GM19023 (cell line): ENCODE data around the gene SFMBT2.
"Not testable (repeated sequence)": the region's sequence is repeated elsewhere in the genome, so short reads cannot be mapped to it uniquely, and the experiment has no call there.

Experiments used
- ATAC-seq: cut with Tn5 transposase; IDR thresholded peaks from one replicate; pipeline ENCODE4 v1.9.1; 2021; ENCODE audit warnings: mild to moderate bottlenecking, moderate library complexity; ENCODE audit not compliant: unreplicated experiment

SFMBT2 gene

DNA sequence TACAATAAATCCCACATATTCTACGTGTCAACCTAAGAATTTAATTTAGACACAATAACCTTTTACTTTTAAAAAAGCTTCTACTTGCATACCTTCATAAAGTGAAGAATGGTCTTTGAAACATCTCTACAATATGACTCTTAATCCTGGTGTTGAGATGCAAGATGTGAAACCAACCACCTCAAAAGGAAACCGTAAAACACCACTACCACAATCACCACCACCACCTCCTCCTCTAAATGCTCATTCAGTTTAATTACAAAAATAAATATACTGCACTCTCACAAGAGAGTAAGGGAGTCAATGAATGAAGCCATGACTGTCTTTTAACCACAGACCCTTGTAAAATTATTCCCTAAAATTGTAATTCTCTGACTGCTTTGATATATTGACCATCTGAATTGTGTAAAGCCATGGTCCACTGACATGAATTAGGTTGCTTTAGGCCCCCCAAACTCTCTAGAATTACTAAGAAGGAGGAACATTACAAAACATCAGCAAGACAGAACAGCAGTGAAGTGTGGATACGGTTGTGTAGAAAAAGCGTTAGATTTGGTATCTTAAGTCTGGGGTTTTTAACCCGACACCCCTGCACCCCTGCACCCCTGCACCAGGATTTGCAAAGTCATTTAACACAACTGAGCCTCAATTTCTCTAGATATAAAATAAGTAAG is 171.4 kb downstream of the SFMBT2 start:
- ATAC-seq: no peak

DNA sequence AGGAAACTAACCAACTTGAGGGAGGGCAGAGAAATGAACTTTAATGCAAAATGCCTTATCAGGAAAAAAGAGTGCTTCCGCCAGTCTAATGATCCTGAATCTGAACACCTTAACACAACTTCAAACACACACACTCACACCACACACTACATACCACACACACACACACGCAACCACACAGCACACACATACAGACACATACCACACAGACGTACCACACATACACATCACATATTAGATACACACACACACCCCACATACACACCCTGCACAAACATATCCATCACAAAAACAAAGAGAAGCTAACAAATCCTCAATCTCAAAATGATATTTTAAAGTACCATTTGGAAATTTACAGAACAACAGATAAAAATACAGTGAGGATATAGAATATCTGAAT is 175.5 kb downstream of the SFMBT2 start:
- ATAC-seq: no peak

GRCh38 chr10:7234109-7234508 is 176.7 kb downstream of the SFMBT2 start:
- no peak for ATAC-seq

GRCh38 chr10:7233259-7233991 is 177.4 kb downstream of the SFMBT2 start:
- no peak for ATAC-seq

DNA sequence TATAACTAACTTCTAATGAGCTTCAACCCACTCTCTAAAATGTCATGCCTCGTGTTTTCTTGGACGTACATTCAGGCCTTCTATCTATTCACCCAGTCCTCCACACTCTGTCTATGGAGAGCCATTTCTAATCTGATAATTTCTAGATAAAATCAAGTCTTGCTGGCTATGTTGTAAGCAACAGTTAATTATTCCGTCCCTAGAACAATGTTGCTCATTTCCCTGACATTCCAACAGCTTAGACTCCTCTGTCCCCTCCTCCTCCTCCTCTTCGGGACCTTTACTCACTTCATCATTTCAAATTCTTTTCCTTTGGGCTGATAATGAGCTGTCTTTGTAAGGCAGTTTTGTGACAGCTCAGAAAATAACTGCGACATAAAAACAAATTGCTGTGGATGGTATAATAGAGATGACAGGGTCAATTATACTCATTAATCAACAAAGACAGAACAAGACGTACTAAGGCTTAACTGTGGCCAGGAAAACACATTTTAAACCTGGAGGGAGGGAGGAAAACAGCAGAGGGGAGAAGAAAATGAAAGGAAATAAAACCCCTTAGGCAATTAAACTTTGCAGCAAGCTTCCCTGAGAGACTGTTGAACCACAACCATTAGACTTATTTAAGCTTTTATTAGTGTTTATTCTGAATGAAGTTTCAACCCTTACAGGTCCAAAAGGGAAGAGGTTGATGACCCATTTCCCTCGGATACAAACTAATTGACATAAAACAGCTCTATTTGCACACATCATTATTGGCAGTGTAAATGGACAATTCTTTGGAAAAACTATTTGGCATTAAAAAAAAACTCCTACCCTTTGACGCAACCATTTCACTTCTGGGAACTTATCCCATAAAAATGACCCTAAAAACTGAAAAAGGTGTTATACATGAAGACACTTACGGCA is 179.1 kb downstream of the SFMBT2 start:
- ATAC-seq: no peak

GRCh38 chr10:7230951-7231350 is 179.9 kb downstream of the SFMBT2 start:
- no peak for ATAC-seq

DNA sequence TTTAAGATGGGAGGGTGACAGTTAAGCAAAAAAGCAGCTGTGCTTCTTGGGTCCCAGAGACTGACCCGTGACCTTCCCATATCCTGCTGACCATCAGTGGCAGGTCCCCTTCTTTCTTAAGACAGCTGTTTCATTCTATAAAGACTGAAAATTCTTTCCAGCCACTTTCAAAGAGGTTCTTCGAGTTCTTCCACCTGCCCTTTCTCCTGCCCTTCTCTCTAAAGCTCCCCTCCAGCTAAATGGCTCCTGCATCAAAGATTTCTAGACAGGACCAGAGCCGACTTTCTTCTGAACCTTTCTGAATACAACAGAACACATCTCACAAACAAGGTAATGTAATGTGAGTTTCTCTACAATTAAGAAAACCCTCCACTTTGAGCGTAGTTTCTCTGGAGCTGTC is 180.8 kb downstream of the SFMBT2 start:
- no peak for ATAC-seq

- ATAC-seq: no peak
Observed at GRCh38 chr10:7225133-7225532, 185.7 kb downstream of the SFMBT2 start.

DNA sequence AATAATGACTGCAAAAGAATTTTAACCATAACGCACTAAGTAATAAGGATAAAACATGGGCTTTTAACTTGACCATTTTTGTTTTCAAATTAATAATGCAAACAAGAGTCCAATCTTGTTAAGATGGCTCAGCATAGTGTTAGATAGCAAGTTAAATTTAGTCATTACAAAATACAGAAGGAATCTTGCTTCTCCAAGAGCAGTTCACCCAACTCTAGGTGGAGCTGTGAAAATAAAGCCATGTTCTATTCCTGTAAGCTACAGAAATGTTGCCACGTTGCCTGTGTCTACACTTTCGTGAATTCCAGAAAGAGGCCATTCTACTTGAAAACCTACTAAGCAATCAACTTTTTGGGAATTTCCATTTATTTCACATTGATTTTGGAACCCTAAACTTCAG is 191.9 kb downstream of the SFMBT2 start:
- no peak for ATAC-seq

GRCh38 chr10:7212696-7213095 is 198.1 kb downstream of the SFMBT2 start:
- ATAC-seq: not testable (repeated sequence)

DNA sequence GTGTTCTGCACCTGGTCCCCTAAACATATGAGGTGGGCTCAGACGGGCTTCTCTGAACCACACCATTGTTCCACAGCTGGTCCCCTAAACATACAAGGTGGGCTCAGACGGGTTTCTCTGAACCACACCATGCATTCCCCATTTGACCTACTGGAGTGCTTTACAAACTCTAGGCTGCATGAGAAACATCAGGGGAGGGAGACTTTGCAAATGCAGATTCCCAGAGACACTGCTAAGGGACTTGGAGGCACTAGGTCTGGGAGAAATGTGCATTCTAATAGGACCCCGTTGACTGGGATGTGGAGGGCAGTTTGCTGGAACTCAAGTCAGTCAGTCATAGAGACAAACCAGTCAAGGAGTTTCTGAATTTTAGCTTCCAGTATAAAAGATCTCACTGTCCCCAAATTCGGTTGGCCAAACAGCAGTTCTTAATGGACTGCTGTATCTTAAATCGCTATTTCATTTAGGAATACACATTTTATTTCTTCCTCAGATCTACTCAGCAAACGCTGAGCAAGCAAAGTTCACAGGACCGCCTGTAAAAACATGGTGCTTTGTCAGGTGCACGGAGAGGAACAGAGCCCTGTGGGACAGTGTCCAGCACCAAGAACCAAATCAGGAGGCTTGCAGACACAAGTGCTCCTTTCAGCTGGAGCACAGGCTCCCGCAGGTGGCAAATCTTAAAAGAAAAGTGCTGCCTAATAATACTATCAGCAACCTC is 198.8 kb downstream of the SFMBT2 start:
- ATAC-seq: no peak

- no peak for ATAC-seq
Observed at GRCh38 chr10:7210516-7210915, 200.3 kb downstream of the SFMBT2 start.

DNA sequence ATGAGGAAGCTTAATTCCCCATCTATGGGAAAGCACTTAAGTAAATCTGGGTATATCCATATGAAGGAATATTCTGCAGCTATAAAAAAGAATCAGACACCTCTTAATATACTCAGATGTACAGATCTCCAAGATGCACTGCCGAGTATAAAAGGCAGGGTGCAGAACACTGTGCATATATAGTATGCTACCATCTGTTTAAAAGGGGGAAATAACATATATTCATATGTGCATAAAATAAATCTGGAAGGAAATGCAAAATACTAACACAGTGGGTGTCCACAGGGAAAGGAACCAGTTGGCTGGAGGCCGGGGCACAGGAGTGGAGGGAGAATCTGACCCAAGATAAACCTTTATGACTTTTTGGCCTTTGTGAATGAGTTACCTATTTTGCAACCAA is 201.4 kb downstream of the SFMBT2 start:
- no peak for ATAC-seq

DNA sequence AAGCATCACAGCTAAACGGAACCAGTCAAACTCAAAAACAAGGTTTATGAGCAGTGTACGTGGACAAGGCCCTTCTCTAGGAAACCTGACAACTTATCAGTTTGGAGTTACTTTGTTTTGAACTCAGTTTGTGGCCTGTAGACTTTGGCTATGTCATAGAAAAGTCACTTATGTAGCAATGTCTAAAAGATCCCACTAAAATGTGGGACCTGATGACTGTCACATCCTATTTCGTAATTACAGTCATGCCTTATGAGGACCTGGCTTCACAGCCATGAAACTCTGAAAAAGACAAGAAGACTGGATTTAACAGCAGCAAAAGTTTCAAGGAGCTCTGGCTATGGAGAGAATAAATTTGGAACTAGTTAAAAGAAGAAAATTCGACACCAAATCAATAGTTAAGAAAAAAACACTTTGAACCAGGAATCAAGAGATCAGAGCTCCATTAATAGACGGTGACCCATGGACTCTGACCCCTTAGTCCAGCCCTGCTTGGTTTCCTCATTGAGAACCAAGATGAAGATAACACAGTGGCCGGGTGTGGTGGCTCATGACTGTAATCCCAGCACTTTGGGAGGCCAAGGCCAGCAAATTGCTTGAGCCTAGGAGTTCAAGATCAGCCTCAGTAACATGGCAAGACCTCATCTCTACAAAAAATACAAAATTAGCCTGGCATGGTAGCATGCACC is 204.3 kb downstream of the SFMBT2 start:
- ATAC-seq: no peak

DNA sequence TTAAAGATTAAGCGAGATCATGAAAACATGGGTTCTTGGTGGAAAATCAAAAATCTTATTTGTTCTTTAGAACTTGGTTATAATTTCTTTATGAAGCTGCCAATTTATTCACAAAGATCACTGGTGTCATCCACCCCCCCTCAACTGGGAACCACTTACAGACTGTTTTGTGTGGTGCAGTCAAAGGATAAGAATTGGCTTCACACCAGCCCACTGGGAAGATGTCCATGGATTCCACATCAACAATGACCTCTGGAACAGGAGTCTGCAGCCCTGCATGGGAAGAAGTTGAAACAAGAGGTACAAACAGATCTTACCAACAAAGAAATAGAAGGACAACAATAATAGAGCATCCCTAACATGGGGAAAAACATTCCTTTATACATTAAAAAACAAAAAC is 205.2 kb downstream of the SFMBT2 start:
- no peak for ATAC-seq

DNA sequence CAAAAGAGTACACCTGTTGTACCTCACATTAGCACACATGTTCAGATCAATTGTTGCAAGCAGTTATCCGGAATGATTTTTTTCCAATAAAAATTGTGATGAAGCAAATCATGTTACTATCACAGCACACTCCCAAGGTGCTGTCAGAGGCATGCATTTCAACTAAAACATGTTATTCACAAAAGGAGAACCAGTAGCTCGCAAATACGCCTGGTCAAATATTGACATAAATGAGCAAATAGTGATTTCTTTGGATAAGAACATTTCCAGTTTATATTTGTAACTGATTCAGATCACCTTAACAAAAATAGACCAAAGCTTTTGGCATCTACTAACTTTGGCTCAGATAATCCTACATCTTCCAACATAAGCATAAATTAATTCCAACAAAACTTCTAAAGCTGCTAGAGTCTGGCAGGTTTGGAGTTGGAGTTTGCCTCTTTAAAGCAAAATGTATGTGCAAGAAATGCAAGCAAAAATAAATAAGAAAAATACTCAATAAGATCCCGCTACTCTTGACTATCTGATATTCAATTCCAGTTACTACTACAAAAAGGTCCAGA is 208.0 kb downstream of the SFMBT2 start:
- ATAC-seq: no peak

GRCh38 chr10:7199152-7199760 is 211.6 kb downstream of the SFMBT2 start:
- ATAC-seq: no peak

DNA sequence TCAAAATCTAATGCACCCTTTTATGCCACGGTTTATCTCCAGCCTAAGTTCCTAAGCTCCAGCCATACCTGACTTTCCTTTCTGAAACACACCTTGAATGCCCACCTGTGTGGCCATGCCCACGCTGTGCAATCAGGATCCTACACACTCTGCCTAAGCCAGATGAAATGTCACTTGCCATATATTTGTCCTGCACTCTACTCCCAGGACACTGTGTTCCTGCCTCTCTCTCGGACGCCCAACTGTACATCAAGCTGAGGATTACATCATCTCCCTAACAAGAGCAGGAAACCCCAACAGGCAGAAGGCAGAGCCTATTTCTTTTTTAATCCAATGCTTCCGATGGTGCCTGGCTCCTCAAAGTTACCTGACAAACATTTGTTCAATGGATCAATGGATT is 214.6 kb downstream of the SFMBT2 start:
- ATAC-seq: no peak

DNA sequence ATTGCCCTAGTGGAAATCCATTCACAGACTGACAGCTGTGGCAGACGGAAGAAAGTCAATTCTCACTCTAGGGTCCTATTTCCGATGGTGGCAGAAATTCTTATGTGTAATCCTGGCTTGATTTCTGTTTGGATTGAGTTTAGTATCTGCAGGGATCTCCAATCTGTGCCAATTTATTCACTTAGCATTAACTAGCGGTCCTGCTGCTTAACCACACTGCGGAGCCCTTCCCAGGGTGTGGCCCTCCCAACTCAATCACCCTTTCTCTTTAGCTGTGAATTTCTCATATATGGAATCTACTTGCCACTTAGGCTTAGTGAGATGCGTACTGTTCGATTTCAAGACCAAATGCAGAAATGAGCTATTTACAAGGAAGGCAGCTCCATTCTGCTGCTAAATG is 215.7 kb downstream of the SFMBT2 start:
- ATAC-seq: no peak

DNA sequence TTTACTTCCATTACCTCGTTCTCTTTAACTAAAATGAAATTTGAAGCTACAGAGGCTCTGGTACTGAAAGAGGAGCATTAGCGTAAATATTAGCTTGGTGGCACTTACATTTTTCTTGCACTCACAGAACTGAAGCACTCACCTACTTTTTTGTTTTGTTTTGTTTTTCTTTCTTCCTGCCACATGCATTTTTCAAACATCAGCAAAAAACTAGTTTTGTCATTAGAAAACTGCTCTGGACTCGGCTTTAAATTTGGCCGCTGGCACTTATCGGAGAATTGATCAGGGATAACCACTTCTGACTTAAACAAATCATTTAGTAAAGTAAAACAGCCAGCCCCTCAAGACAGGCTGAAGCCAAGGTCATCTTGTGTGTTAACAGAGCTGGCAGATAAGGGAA is 216.3 kb downstream of the SFMBT2 start:
- ATAC-seq: no peak
